Natural killer cell treated with Interleukin-12 subunit alpha and Interleukin-12 subunit beta and Interleukin-15 and Interleukin-18, amount 100 ng/mL, for 72 hours (primary cell): ENCODE data around the gene EHBP1L1. TPM values are rescaled to one million over a fixed set of nuclear protein-coding genes. Genes with fewer than 3 reads are reported as not detected.

Experiments used
- ATAC-seq, 2 donors: fragments of 150-1000 bp; cut with Tn5 transposase in 1 of 2; sonication (Bioruptor Pico), chemical (Tn5 transposase) in 1 of 2; 2 replicates each; pipeline ENCODE4 v1.10.0; 2021
- DNase-seq: peaks from one replicate; pipeline ENCODE4 v3.0.0; 2022; ENCODE audit warnings: low spot score
- H3K27ac Mint-ChIP-seq, 2 donors: 1 replicate in 1 of 2; 2 replicates in 1 of 2; pipeline ENCODE4 v1.8.0; 2022; ENCODE audit warnings: mixed read lengths in 2 of 2, mild to moderate bottlenecking in 1 of 2, moderate library complexity in 1 of 2
- H3K27me3 Mint-ChIP-seq, 2 donors: 1 replicate in 1 of 2; 2 replicates in 1 of 2; pipeline ENCODE4 v1.8.0; 2022; ENCODE audit warnings: mixed read lengths in 2 of 2
- H3K36me3 Mint-ChIP-seq: one replicate; pipeline ENCODE4 v1.8.0; 2022; ENCODE audit warnings: mixed read lengths
- H3K4me1 Mint-ChIP-seq, 2 donors: 1 replicate in 1 of 2; 2 replicates in 1 of 2; pipeline ENCODE4 v1.8.0; 2022; ENCODE audit warnings: low read depth in 2 of 2, mixed read lengths in 2 of 2, mild to moderate bottlenecking in 1 of 2
- H3K4me3 Mint-ChIP-seq: one replicate; pipeline ENCODE4 v1.8.0; 2022; ENCODE audit warnings: mixed read lengths
- H3K9me3 Mint-ChIP-seq: 2 replicates; pipeline ENCODE4 v1.8.0; 2022; ENCODE audit warnings: mixed read lengths
- total RNA-seq, 2 donors: library from RNA; stranded (reverse); gene quantifications; one replicate each; pipeline ENCODE4 v1.2.3, GENCODE V29; 2022

The EHBP1L1 gene
- total RNA-seq, 2 donors from 2014 or later = 156 to 188 TPM

GRCh38 chr11:65593518-65594414 lies 17.9 kb downstream of the EHBP1L1 start:
- DNase-seq (no peak), ATAC-seq (peak; percentile 50 to 63)
- Mint-ChIP-seq H3K27ac (no peak overlapping the region), H3K4me3 (no peak overlapping the region), H3K36me3 (no peaks in the 10 kb centered on the region), H3K4me1 (peaks cover 4 to 16% of the 10 kb centered on the region in 2 donors), H3K9me3 (no peaks in the 10 kb centered on the region), H3K27me3 (no peaks in the 10 kb centered on the region)

DNA sequence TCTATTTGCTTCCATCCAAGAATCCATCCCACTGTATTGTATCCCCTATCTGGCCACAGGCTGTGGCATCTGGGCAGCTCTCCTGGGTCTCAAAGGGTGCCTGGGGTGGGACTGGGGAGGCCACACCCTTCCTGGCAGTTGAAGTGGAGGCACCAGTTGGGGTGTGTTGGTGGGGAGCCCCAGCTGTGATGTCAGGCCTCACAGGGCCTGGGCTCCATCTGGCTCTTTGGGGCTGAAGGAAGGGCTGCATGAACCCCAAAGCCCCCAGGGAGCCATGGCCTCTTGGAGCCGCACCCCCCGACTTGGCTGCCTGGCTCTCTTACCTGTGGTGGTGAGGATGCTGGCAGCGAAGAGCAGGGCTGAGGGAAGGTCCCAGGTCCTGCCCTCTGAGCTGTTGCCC lies 19.3 kb downstream of the EHBP1L1 start:
- Mint-ChIP-seq H3K4me1 (peaks cover 0 to 12% of the 10 kb centered on the region in 2 donors), H3K9me3 (no peaks in the 10 kb centered on the region), H3K27me3 (no peaks in the 10 kb centered on the region), H3K27ac (no peak overlapping the region), H3K36me3 (no peaks in the 10 kb centered on the region), H3K4me3 (no peak overlapping the region)
- no peak for DNase-seq
- ATAC-seq = no peak

- H3K4me3 Mint-ChIP-seq = no peak within 1 kb of the TSS
These were observed 19.9 kb downstream of the EHBP1L1 start, which contains the start of gene KCNK7 for GRCh38 chr11:65595543-65596281. TSS of gene KCNK7 (minus strand) at chr11:65595800. CDS start at chr11:65595772, 28 bp downstream.

DNA sequence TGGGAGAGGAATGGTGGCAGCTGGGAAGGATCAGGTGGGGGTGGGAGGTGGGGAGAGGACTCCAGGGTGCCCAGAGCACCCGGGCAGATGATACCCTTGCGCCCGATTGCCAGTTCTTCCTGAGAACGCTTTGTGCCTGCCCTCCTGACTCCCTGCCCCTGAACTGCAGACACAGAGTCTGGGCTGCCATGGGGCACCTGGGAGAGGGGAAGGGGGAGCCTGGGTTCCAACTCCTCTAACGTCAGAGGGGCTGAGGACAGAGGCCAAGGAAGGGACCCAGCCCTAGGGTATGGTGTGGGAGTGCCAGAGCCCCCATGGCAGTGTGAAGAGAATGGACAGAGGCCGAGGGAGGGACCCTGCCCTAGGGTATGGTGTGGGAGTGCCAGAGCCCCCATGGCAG lies 20.7 kb downstream of the EHBP1L1 start:
- no peak overlapping the region for H3K27ac Mint-ChIP-seq
- ATAC-seq (no peak), DNase-seq (no peak)
- peaks cover 0 to 12% of the 10 kb centered on the region in 2 donors for H3K4me1 Mint-ChIP-seq
- H3K36me3 Mint-ChIP-seq = no peaks in the 10 kb centered on the region
- H3K9me3 Mint-ChIP-seq = no peaks in the 10 kb centered on the region
- H3K4me3 Mint-ChIP-seq = no peak overlapping the region
- H3K27me3 Mint-ChIP-seq = no peaks in the 10 kb centered on the region

More at GRCh38 chr11:65595543-65596281, 19.9 kb downstream of the EHBP1L1 start, which contains the start of gene KCNK7:
- no peak for DNase-seq
- no peaks in the 10 kb centered on the region for H3K27me3 Mint-ChIP-seq
- H3K36me3 Mint-ChIP-seq = no peaks in the 10 kb centered on the region
- peaks cover 0 to 10% of the 10 kb centered on the region in 2 donors for H3K4me1 Mint-ChIP-seq
- no peak within 1 kb of the TSS for H3K27ac Mint-ChIP-seq
- peak in 1 of 2 donors; percentile 24 for ATAC-seq
- no peaks in the 10 kb centered on the region for H3K9me3 Mint-ChIP-seq

GRCh38 chr11:65598258-65598699 lies 22.4 kb downstream of the EHBP1L1 start:
- H3K9me3 Mint-ChIP-seq = no peaks in the 10 kb centered on the region
- DNase-seq = no peak

GRCh38 chr11:65599216-65599954 lies 23.5 kb downstream of the EHBP1L1 start:
- no peaks in the 10 kb centered on the region for H3K36me3 Mint-ChIP-seq
- no peak for DNase-seq
- no peaks in the 10 kb centered on the region for H3K9me3 Mint-ChIP-seq
- no peak for ATAC-seq
- no peak overlapping the region for H3K4me3 Mint-ChIP-seq
- H3K4me1 Mint-ChIP-seq = peaks cover 0 to 12% of the 10 kb centered on the region in 2 donors
- H3K27me3 Mint-ChIP-seq = no peaks in the 10 kb centered on the region
- H3K27ac Mint-ChIP-seq = no peak overlapping the region

More at GRCh38 chr11:65598258-65598699, 22.4 kb downstream of the EHBP1L1 start:
- no peak for ATAC-seq
- Mint-ChIP-seq H3K27me3 (no peaks in the 10 kb centered on the region), H3K4me1 (peaks cover 0 to 12% of the 10 kb centered on the region in 2 donors), H3K4me3 (no peak overlapping the region), H3K27ac (no peak overlapping the region), H3K36me3 (no peaks in the 10 kb centered on the region)

- Mint-ChIP-seq H3K36me3 (no peaks in the 10 kb centered on the region), H3K27me3 (no peaks in the 10 kb centered on the region), H3K9me3 (no peaks in the 10 kb centered on the region), H3K27ac (no peak overlapping the region), H3K4me3 (no peak overlapping the region), H3K4me1 (peaks cover 0 to 11% of the 10 kb centered on the region in 2 donors)
- no peak for ATAC-seq
- DNase-seq = no peak
These were observed 24.0 kb downstream of the EHBP1L1 start for GRCh38 chr11:65599955-65600246.

DNA sequence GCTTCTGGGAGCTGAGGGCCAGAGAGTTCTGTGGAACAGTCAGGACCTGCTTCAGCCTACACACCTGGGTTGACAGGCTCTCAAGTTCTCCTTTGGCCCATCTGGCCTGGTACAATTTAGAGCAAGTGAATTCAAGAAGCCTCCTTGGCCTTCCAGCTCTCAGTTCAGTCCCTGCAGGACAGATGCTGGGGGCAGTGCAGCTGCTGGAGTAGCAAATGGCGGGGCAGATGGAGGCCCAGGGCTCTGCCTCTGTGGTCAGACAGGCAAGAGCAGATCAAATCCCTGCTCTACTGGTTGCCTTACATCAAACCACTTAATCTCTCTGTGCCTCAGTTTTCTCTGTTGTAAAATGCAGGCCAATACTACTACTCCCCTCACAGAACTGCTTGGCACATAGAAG lies 28.4 kb downstream of the EHBP1L1 start:
- DNase-seq = no peak
- H3K9me3 Mint-ChIP-seq = no peaks in the 10 kb centered on the region
- no peak overlapping the region for H3K4me3 Mint-ChIP-seq
- no peaks in the 10 kb centered on the region for H3K27me3 Mint-ChIP-seq
- H3K36me3 Mint-ChIP-seq = no peaks in the 10 kb centered on the region
- ATAC-seq = no peak
- H3K4me1 Mint-ChIP-seq = peaks cover 4 to 7% of the 10 kb centered on the region in 2 donors
- no peak overlapping the region for H3K27ac Mint-ChIP-seq

DNA sequence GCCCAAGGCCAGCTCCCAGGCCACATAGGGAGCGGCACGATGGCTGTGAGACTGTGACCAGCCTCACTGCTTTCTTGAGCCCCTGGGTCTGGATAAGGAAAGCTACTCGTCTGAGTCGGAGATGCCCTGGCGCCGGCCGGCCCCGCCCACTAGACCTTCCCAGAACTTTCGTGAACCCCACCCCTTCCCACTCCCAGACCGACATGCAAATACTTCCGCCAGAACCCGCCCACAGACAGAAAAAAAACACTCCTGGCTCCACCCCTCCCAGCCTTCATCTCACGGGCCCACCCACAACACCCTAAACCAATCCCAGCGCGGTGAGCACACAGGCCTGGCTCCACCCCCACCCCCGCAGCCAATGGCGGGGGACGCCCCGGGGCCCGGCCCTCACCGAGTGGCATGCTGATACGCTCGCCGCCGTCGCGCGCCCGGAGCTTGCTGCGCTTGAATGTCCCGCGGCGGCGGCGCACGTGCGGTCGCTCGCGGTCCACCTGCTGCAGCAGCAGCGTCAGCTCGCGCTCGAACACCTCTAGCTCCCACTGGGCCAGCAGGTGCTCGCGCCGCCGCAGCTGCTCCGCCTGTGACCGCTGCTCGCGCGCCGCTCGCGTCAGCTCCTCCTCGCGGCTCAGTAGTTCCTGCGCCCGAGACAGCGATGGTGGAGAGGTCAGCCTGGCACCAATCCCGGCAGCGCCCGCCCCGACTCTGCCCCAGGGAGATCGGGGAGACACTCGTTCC lies 31.2 kb downstream of the EHBP1L1 start:
- no peaks in the 10 kb centered on the region for H3K9me3 Mint-ChIP-seq
- no peak for DNase-seq
- H3K36me3 Mint-ChIP-seq = no peaks in the 10 kb centered on the region
- H3K27ac Mint-ChIP-seq = no peak overlapping the region
- H3K4me3 Mint-ChIP-seq = no peak overlapping the region
- peak in 1 of 2 donors; percentile 46 for ATAC-seq
- H3K27me3 Mint-ChIP-seq = no peaks in the 10 kb centered on the region
- H3K4me1 Mint-ChIP-seq = peaks cover 20% of the 10 kb centered on the region in 2 donors

DNA sequence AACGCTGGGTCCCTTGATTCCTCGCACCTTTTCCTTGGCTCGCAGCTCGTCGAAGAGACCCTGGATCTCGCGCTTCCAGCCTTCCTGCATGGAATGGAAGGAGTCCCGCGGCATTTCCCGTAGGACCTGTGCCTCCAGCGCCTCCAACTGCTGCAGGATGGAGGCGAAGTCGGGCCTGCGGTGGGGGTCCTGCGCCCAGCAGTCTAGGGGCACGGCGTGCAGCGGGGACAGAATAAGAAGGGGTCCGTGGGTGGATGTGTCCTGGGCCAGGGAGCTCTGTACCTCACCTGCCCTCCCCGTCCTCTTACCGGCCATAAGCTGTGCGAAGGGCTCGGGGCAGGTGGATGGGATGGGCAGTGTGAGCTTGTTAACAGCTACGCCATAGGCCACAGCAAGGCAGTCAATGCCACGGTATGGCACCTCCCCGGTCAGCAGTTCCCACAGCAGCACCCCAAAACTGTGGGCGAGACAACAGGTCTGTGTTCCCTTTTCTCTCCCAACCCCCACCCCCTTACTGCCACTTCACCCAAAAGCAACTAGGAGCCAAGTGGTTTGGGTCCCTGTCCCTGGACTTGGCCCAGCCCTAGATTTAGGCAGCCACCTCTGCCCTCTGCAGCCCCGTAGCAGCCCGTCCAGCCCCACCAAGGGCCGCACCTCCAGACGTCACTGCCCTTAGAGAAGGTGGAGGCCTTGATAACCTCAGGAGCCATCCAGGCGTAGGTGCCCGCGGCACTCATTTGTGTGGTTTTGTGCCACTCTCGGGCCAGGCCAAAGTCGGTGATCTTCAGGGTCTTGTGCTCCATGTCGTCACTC lies 32.0 kb downstream of the EHBP1L1 start:
- no peak for ATAC-seq
- no peak for DNase-seq
- Mint-ChIP-seq H3K9me3 (no peaks in the 10 kb centered on the region), H3K4me1 (peaks cover 25 to 26% of the 10 kb centered on the region in 2 donors), H3K36me3 (peaks cover 4% of the 10 kb centered on the region), H3K27me3 (no peaks in the 10 kb centered on the region), H3K27ac (no peak overlapping the region), H3K4me3 (no peak overlapping the region)

GRCh38 chr11:65609229-65609628 lies 33.4 kb downstream of the EHBP1L1 start:
- no peak for ATAC-seq

GRCh38 chr11:65609665-65610064 lies 33.8 kb downstream of the EHBP1L1 start:
- Mint-ChIP-seq H3K4me3 (no peak overlapping the region), H3K36me3 (peaks cover 4% of the 10 kb centered on the region), H3K27ac (peak overlapping the region; percentile 87 to 89), H3K4me1 (peaks cover 26 to 35% of the 10 kb centered on the region in 2 donors), H3K9me3 (no peaks in the 10 kb centered on the region), H3K27me3 (no peaks in the 10 kb centered on the region)
- no peak for ATAC-seq
- DNase-seq = no peak

More at GRCh38 chr11:65609229-65609628, 33.4 kb downstream of the EHBP1L1 start:
- Mint-ChIP-seq H3K4me3 (peak overlapping the region; percentile 1), H3K4me1 (peaks cover 26 to 33% of the 10 kb centered on the region in 2 donors), H3K27ac (peak overlapping the region; percentile 57 to 89), H3K9me3 (no peaks in the 10 kb centered on the region), H3K27me3 (no peaks in the 10 kb centered on the region), H3K36me3 (peaks cover 4% of the 10 kb centered on the region)
- DNase-seq = no peak
